ENCODE results near the gene FOSB. TPM values are rescaled to one million over a fixed set of nuclear protein-coding genes. Genes with fewer than 3 reads are reported as not detected.
"Not testable (repeated sequence)": the region's sequence is repeated elsewhere in the genome, so short reads cannot be mapped to it uniquely, and the experiment has no call there.

Gene FOSB
- total and polyA plus RNA-seq, 2 experiments from 2014 or later = 8.3 to 11.9 TPM

DNA sequence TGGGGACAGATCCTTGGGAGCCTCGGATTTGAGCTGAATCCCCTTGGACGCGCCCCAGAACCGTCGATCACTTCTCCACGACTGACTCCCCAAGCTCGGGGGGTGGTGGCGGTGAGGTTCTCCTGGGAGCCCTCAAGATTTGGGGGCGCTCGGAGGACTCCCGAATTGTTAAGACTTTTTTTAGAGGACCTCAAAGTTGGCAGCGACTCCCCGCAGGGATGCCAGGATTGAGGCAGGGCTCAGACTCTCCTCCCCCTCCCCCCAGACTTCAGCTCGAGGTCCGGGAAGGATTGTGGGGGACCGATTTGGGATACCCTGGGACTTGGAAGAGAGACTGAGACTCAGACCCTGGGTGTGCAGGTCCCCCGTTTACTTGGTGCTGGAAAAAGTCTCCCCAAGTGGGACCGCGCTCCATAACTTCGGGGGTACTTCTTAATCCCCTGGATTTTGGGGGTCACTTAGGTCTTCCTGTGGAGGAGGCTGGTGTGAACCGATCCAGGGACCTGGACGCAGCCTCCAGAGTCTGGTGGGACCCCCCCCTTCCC lies 40.1 kb downstream of the FOSB start:
- peak; percentile 65 for DNase-seq
- peaks cover 15% of the 10 kb centered on the region for H3K4me1 ChIP-seq (ENCODE audit: insufficient read depth)
- in situ Hi-C loops (cut with MboI) = no loop called here
- no peaks in the 10 kb centered on the region for H3K36me3 ChIP-seq (ENCODE audit: low read depth)
- no peaks in the 10 kb centered on the region for H4K20me1 ChIP-seq (ENCODE audit: insufficient read depth)
- peaks cover 16% of the 10 kb centered on the region for H3F3A ChIP-seq (ENCODE audit: insufficient read depth)
- peaks cover 57% of the 10 kb centered on the region for H3K79me2 ChIP-seq (ENCODE audit: insufficient read depth)
- H3K27ac ChIP-seq = peak overlapping the region; percentile 72
- TF ChIP-seq EZH2 (IDR thresholded peaks at IDR 0.05; ENCODE audit: insufficient read depth, poor library complexity, severe bottlenecking) = no peak
- TF ChIP-seq EZH2phosphoT487 (IDR thresholded peaks at IDR 0.05; ENCODE audit: insufficient read depth, low read depth) = no peak
- H3K4me2 ChIP-seq (ENCODE audit: unreplicated experiment) = peak overlapping the region; percentile 97
- H3K9me2 ChIP-seq (ENCODE audit: insufficient read depth) = no peaks in the 10 kb centered on the region
- H3K9me3 ChIP-seq (ENCODE audit: low read depth) = no peaks in the 10 kb centered on the region
- WGBS, 2 experiments (ENCODE audit: low coverage in 1 of 2, low lambda C conversion rate in 2 of 2, missing lambda C conversion rate in 2 of 2) = 0 to 2% methylated on average over 18 to 19 of the region's 22 CpGs
- H3K27me3 ChIP-seq (replicated peaks; ENCODE audit: insufficient read depth) = no peaks in the 10 kb centered on the region
- H3K4me3 ChIP-seq = peak overlapping the region; percentile 99
- peak overlapping the region; percentile 88 for H2AFZ ChIP-seq
- peak overlapping the region; percentile 86 for H3K9ac ChIP-seq

DNA sequence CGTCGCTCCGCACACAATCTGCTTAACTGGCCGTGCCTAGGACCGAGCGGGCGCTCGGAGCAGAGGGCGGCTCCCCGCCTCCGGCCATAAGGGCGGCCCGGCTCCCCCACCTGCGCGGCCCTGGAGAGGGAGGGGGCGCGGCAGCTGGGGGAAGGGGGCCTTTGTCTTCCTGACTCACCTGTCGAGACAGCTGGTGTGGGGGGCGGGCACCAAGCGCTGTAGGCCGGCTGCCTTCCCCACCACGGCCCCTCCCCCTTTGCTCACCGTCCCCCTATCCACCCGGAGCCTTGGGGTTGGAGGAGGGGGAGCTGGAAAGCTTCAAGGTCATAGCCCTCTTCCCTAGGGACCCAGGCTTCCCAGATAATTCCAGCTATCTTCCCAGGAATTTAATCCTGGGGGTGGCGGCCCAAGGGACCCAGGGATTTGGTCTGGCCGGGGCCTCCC lies 40.6 kb downstream of the FOSB start:
- no peaks in the 10 kb centered on the region for H4K20me1 ChIP-seq (ENCODE audit: insufficient read depth)
- no peak for TF ChIP-seq EZH2phosphoT487 (IDR thresholded peaks at IDR 0.05; ENCODE audit: insufficient read depth, low read depth)
- no peak for TF ChIP-seq EZH2 (IDR thresholded peaks at IDR 0.05; ENCODE audit: insufficient read depth, poor library complexity, severe bottlenecking)
- peak overlapping the region; percentile 72 for H3K27ac ChIP-seq
- peak; percentile 44 for DNase-seq
- no peaks in the 10 kb centered on the region for H3K9me2 ChIP-seq (ENCODE audit: insufficient read depth)
- H2AFZ ChIP-seq = peak overlapping the region; percentile 88
- H3K4me2 ChIP-seq (ENCODE audit: unreplicated experiment) = peak overlapping the region; percentile 97
- H3K79me2 ChIP-seq (ENCODE audit: insufficient read depth) = peaks cover 62% of the 10 kb centered on the region
- H3K9me3 ChIP-seq (ENCODE audit: low read depth) = no peaks in the 10 kb centered on the region
- H3K9ac ChIP-seq = peak overlapping the region; percentile 86
- H3K36me3 ChIP-seq (ENCODE audit: low read depth) = no peaks in the 10 kb centered on the region
- H3K4me3 ChIP-seq = peak overlapping the region; percentile 99
- 1 to 2% methylated on average over 14 to 26 of the region's 26 CpGs for WGBS, 2 experiments (ENCODE audit: low coverage in 1 of 2, low lambda C conversion rate in 2 of 2, missing lambda C conversion rate in 2 of 2)
- in situ Hi-C loops (cut with MboI) = no loop called here
- peaks cover 15% of the 10 kb centered on the region for H3K4me1 ChIP-seq (ENCODE audit: insufficient read depth)
- peaks cover 16% of the 10 kb centered on the region for H3F3A ChIP-seq (ENCODE audit: insufficient read depth)
- H3K27me3 ChIP-seq (replicated peaks; ENCODE audit: insufficient read depth) = no peaks in the 10 kb centered on the region

DNA sequence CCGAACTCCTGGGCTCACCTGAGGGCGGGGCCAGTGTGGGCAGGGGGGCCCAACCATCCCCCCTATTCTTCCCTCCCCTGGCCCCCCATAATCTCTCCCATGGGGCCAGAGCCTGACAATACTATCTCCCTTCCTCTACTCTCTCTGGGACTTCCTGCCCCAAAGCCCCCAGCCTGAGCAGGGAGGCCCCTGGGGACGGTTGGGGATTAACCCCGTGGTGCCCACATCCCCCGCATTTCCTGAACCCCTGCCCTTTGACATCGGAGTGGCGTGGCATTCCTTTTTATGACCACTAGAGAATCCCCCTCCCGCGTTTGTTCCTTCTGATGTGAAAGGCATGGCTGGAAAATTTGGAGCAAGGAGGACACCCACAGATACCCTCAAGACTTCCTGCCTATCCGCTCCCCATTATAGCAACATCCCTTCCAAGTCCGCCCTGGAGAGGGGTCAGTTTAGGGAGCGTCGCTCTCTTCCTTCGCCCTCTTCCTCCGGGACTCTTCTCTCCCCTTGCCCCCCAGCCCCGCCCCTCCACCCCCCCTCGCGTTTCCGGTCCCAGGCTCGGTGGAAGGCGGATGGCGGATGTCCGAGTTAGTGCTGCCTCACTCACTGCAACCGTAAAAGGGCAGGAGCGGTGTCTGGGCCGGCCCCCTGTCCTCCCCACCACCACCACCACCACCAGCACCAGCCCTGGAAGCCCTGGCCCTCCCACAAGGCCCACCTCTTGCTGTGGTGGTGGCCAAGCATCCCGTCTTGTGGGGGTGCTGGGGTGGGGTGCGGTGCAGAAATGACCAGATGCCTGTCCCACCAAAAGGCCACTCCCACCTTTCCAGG lies 41.3 kb downstream of the FOSB start:
- in situ Hi-C loops (cut with MboI) = no loop called here
- DNase-seq = peak; percentile 69
- TF ChIP-seq EZH2 (IDR thresholded peaks at IDR 0.05; ENCODE audit: insufficient read depth, poor library complexity, severe bottlenecking) = no peak
- no peak for TF ChIP-seq EZH2phosphoT487 (IDR thresholded peaks at IDR 0.05; ENCODE audit: insufficient read depth, low read depth)

DNA sequence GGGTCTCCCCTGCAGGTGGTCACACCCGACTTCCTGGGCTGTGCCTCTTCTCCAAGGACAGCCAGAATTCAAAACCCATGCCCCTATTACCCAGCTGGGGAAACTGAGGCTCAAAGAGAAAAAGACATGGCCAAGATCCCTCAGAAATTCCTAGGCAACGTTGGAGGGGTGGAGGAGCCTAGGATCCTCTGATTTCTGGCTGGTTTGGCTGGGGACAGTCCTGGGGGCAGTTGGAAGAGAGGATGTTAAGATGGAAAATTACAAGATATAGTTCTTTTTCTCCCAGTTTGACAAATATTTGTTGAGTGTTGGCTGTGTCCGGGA lies 41.9 kb downstream of the FOSB start:
- no peaks in the 10 kb centered on the region for H3K9me2 ChIP-seq (ENCODE audit: insufficient read depth)
- H3F3A ChIP-seq (ENCODE audit: insufficient read depth) = peaks cover 15% of the 10 kb centered on the region
- no peaks in the 10 kb centered on the region for H3K9me3 ChIP-seq (ENCODE audit: low read depth)
- peaks cover 15% of the 10 kb centered on the region for H3K4me1 ChIP-seq (ENCODE audit: insufficient read depth)
- in situ Hi-C loops (cut with MboI) = no loop called here
- 0 out of 2 replicates have a peak overlapping the region, but pooled peaks have one; percentile 29 for H2AFZ ChIP-seq
- peak overlapping the region; percentile 97 for H3K4me2 ChIP-seq (ENCODE audit: unreplicated experiment)
- no peaks in the 10 kb centered on the region for H3K27me3 ChIP-seq (replicated peaks; ENCODE audit: insufficient read depth)
- 0 out of 2 replicates have a peak overlapping the region, but pooled peaks have one; percentile 22 for H3K27ac ChIP-seq
- TF ChIP-seq EZH2phosphoT487 (IDR thresholded peaks at IDR 0.05; ENCODE audit: insufficient read depth, low read depth) = no peak
- no peak for TF ChIP-seq EZH2 (IDR thresholded peaks at IDR 0.05; ENCODE audit: insufficient read depth, poor library complexity, severe bottlenecking)
- H3K79me2 ChIP-seq (ENCODE audit: insufficient read depth) = peaks cover 74% of the 10 kb centered on the region
- H3K9ac ChIP-seq = peak overlapping the region; percentile 86
- no peaks in the 10 kb centered on the region for H3K36me3 ChIP-seq (ENCODE audit: low read depth)
- 13% methylated on average over 3 of the region's 3 CpGs for WGBS, 2 experiments (ENCODE audit: low coverage in 1 of 2, low lambda C conversion rate in 2 of 2, missing lambda C conversion rate in 2 of 2)
- DNase-seq = no peak
- peak overlapping the region; percentile 99 for H3K4me3 ChIP-seq
- no peaks in the 10 kb centered on the region for H4K20me1 ChIP-seq (ENCODE audit: insufficient read depth)

More for the DNA sequence above, 41.3 kb downstream of the FOSB start:
- H3K27ac ChIP-seq = peak overlapping the region; percentile 22; the same call in 1 of the 2 replicates
- H3K27me3 ChIP-seq (replicated peaks; ENCODE audit: insufficient read depth) = no peaks in the 10 kb centered on the region
- peak overlapping the region; percentile 86 for H3K9ac ChIP-seq
- H3K9me2 ChIP-seq (ENCODE audit: insufficient read depth) = no peaks in the 10 kb centered on the region
- peaks cover 16% of the 10 kb centered on the region for H3F3A ChIP-seq (ENCODE audit: insufficient read depth)
- no peaks in the 10 kb centered on the region for H4K20me1 ChIP-seq (ENCODE audit: insufficient read depth)
- peak overlapping the region; percentile 97 for H3K4me2 ChIP-seq (ENCODE audit: unreplicated experiment)
- H3K4me1 ChIP-seq (ENCODE audit: insufficient read depth) = peaks cover 15% of the 10 kb centered on the region
- no peaks in the 10 kb centered on the region for H3K36me3 ChIP-seq (ENCODE audit: low read depth)
- H3K79me2 ChIP-seq (ENCODE audit: insufficient read depth) = peaks cover 68% of the 10 kb centered on the region
- WGBS, 2 experiments (ENCODE audit: low coverage in 1 of 2, low lambda C conversion rate in 2 of 2, missing lambda C conversion rate in 2 of 2) = 2% methylated on average over 17 to 28 of the region's 28 CpGs
- peak overlapping the region; percentile 99 for H3K4me3 ChIP-seq
- no peaks in the 10 kb centered on the region for H3K9me3 ChIP-seq (ENCODE audit: low read depth)
- H2AFZ ChIP-seq = peak overlapping the region; percentile 59; the same call in 1 of the 2 replicates

DNA sequence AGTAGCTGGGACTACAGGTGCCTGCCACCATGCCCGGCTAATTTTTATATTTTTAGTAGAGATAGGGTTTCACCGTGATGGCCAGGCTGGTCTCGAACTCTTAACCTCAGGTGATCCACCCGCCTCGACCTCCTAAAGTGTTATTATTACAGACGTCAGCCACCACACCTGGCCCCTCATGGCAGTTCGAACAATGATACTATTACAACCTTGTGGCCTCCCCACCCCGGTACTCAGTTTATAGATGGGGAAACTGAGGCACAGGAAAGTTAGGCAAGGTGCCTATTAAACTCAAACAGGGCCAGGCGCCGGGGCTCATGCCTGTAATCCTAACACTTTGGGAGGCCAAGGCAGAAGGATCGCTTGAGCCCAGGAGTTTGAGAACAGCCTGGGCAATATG lies 42.6 kb downstream of the FOSB start:
- H3K9me3 ChIP-seq (ENCODE audit: low read depth); H2AFZ ChIP-seq; H3K9me2 ChIP-seq (ENCODE audit: insufficient read depth); DNase-seq; in situ Hi-C loops (cut with MboI); H3K4me2 ChIP-seq (ENCODE audit: unreplicated experiment); H3F3A ChIP-seq (ENCODE audit: insufficient read depth); H3K36me3 ChIP-seq (ENCODE audit: low read depth); H4K20me1 ChIP-seq (ENCODE audit: insufficient read depth); H3K27ac ChIP-seq; H3K4me3 ChIP-seq; H3K27me3 ChIP-seq (replicated peaks; ENCODE audit: insufficient read depth); H3K9ac ChIP-seq: not testable (repeated sequence)
- 88 to 90% methylated on average over 11 of the region's 11 CpGs for WGBS, 2 experiments (ENCODE audit: low coverage in 1 of 2, low lambda C conversion rate in 2 of 2, missing lambda C conversion rate in 2 of 2)
- Histone ChIP-seq H3K79me2 (ENCODE audit: insufficient read depth) (peaks cover 81% of the 10 kb centered on the region), H3K4me1 (ENCODE audit: insufficient read depth) (peaks cover 14% of the 10 kb centered on the region)
